WTC11 (cell line): ENCODE results near the gene GSTO1. TPM values are rescaled to one million over a fixed set of nuclear protein-coding genes. Genes with fewer than 3 reads are reported as not detected.

ENCODE experiments used
- ATAC-seq: fragments of 200-7000 bp; cut with Tn5 transposase; 2 replicates; pipeline ENCODE4 v1.10.0; 2021; ENCODE audit warnings: mild to moderate bottlenecking, moderate library complexity
- CTCF ChIA-PET: fragments of 300-600 bp; sonication (Branson Sonifier 250); formaldehyde crosslinking; loops from one replicate; lab custom pipeline; 2021; ENCODE audit warnings: antibody characterized with exemption; lab: Charles Lee
- POLR2A ChIA-PET: fragments of 350-600 bp; sonication (Branson Sonifier 250); formaldehyde crosslinking; loops from one replicate; lab custom pipeline; 2021; ENCODE audit warnings: antibody characterized with exemption; lab: Charles Lee
- DNase-seq: peaks from one replicate; pipeline ENCODE4 v3.0.0; 2021; ENCODE audit warnings: low spot score
- H3K27ac Mint-ChIP-seq: 2 replicates; pipeline ENCODE4 v1.8.0; 2021; ENCODE audit warnings: mixed read lengths
- H3K27me3 Mint-ChIP-seq: 2 replicates; pipeline ENCODE4 v1.8.0; 2021; ENCODE audit warnings: low read depth, mild to moderate bottlenecking, moderate library complexity, mixed read lengths
- H3K36me3 Mint-ChIP-seq: 2 replicates; pipeline ENCODE4 v1.8.0; 2021; ENCODE audit warnings: mixed read lengths
- H3K4me1 Mint-ChIP-seq: 2 replicates; pipeline ENCODE4 v1.8.0; 2022; ENCODE audit warnings: mixed read lengths
- H3K4me3 Mint-ChIP-seq: 2 replicates; pipeline ENCODE4 v1.8.0; 2021; ENCODE audit warnings: mild to moderate bottlenecking, moderate library complexity, mixed read lengths
- H3K9me3 Mint-ChIP-seq: 2 replicates; pipeline ENCODE4 v1.8.0; 2021; ENCODE audit warnings: mixed read lengths
- CBFB ChIP-seq: sonication (generic); formaldehyde crosslinking; IDR thresholded peaks from 2 replicates; pipeline ENCODE4 v1.8.1; 2022; ENCODE audit warnings: mild to moderate bottlenecking, low read depth, missing genetic modification reagents
- EMX1 ChIP-seq: fragments of 250-450 bp; sonication (Bioruptor Pico); IDR thresholded peaks from 2 replicates; pipeline ENCODE4 v1.8.0; 2021; ENCODE audit warnings: mild to moderate bottlenecking
- ERG ChIP-seq: fragments of 250-450 bp; sonication (Bioruptor Pico); IDR thresholded peaks from 2 replicates; pipeline ENCODE4 v1.8.0; 2021; ENCODE audit warnings: mild to moderate bottlenecking
- FOXP1 ChIP-seq: sonication (generic); formaldehyde crosslinking; IDR thresholded peaks from 2 replicates; pipeline ENCODE4 v1.8.0; 2022; ENCODE audit warnings: missing genetic modification reagents, mild to moderate bottlenecking, moderate library complexity, borderline replicate concordance
- JUN ChIP-seq: sonication (generic); formaldehyde crosslinking; IDR thresholded peaks from 2 replicates; pipeline ENCODE4 v1.8.0; 2023; ENCODE audit warnings: mild to moderate bottlenecking, missing genetic modification reagents
- MXD4 ChIP-seq: fragments of 250-450 bp; sonication (Bioruptor Pico); IDR thresholded peaks from 2 replicates; pipeline ENCODE4 v1.8.0; 2021; ENCODE audit warnings: mild to moderate bottlenecking, moderate library complexity, borderline replicate concordance
- TCF7 ChIP-seq: sonication (generic); formaldehyde crosslinking; IDR thresholded peaks from 2 replicates; pipeline ENCODE4 v1.8.0; 2022; ENCODE audit warnings: mild to moderate bottlenecking, low read depth, missing genetic modification reagents, moderate library complexity
- ZNF138 ChIP-seq: sonication (generic); formaldehyde crosslinking; conservative IDR thresholded peaks from 2 replicates; pipeline ENCODE4 v1.8.1; 2022; ENCODE audit warnings: mild to moderate bottlenecking, moderate library complexity, missing genetic modification reagents
- ZNF423 ChIP-seq: fragments of 250-450 bp; sonication (Bioruptor Pico); IDR thresholded peaks from 2 replicates; pipeline ENCODE4 v2.1.2; 2022; ENCODE audit warnings: mild to moderate bottlenecking, moderate library complexity
- total RNA-seq: library from RNA; stranded (reverse); gene quantifications from 3 replicates; pipeline ENCODE4 v1.2.3, GENCODE V29; 2021
- TF ChIP-seq, protein P1 (sequence below): sonication (generic); formaldehyde crosslinking; IDR thresholded peaks from 2 replicates; pipeline ENCODE4 v1.8.1; 2023; ENCODE audit warnings: mild to moderate bottlenecking, missing genetic modification reagents
- TF ChIP-seq, protein P2 (sequence below): sonication (generic); formaldehyde crosslinking; IDR thresholded peaks from 2 replicates; pipeline ENCODE4 v1.8.1; 2022; ENCODE audit warnings: missing genetic modification reagents, borderline replicate concordance
- TF ChIP-seq, protein P3 (sequence below): fragments of 250-450 bp; sonication (Bioruptor Pico); IDR thresholded peaks from 2 replicates; pipeline ENCODE4 v1.9.0; 2021; ENCODE audit warnings: mild to moderate bottlenecking
- TF ChIP-seq, protein P4 (sequence below): fragments of 200-600 bp; IDR thresholded peaks from 2 replicates; pipeline ENCODE4 v1.8.0; 2022; ENCODE audit warnings: antibody characterized with exemption
- TF ChIP-seq, protein P5 (sequence below): sonication (generic); formaldehyde crosslinking; IDR thresholded peaks from 2 replicates; pipeline ENCODE4 v1.8.1; 2022; ENCODE audit warnings: low read depth, mild to moderate bottlenecking, moderate library complexity, missing genetic modification reagents, borderline replicate concordance

The GSTO1 gene
- total RNA-seq, 1 experiment from 2014 or later: 87.9 TPM

- ChIA-PET POLR2A (interaction anchor here (0.6 kb wide), 1 partner anchor 441 kb away, joined by 3 read pairs; no protein-coding TSS in a partner anchor), CTCF (interaction anchor here (0.8 to 2.9 kb wide), 6 partner anchors 9 to 308 kb away, joined by 3 to 11 read pairs (median 5); partner anchors contain the start of genes CFAP58 and ITPRIP)
- Mint-ChIP-seq H3K4me1 (peaks cover 36% of the 10 kb centered on the region), H3K36me3 (peaks cover 20% of the 10 kb centered on the region), H3K4me3 (no peak overlapping the region), H3K27me3 (no peaks in the 10 kb centered on the region), H3K27ac (no peak overlapping the region), H3K9me3 (no peaks in the 10 kb centered on the region)
- DNase-seq (no peak), ATAC-seq (no peak)
- no peak for TF ChIP-seq CBFB (CRISPR knock-in tag)
- TF ChIP-seq ERG (CRISPR knock-in tag): no peak
- TF ChIP-seq, protein P1, sequence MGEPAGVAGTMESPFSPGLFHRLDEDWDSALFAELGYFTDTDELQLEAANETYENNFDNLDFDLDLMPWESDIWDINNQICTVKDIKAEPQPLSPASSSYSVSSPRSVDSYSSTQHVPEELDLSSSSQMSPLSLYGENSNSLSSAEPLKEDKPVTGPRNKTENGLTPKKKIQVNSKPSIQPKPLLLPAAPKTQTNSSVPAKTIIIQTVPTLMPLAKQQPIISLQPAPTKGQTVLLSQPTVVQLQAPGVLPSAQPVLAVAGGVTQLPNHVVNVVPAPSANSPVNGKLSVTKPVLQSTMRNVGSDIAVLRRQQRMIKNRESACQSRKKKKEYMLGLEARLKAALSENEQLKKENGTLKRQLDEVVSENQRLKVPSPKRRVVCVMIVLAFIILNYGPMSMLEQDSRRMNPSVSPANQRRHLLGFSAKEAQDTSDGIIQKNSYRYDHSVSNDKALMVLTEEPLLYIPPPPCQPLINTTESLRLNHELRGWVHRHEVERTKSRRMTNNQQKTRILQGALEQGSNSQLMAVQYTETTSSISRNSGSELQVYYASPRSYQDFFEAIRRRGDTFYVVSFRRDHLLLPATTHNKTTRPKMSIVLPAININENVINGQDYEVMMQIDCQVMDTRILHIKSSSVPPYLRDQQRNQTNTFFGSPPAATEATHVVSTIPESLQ (CRISPR knock-in tag): no peak
- no peak for TF ChIP-seq TCF7 (CRISPR knock-in tag)
- TF ChIP-seq FOXP1: no peak
- no peak for TF ChIP-seq ZNF423
- no peak for TF ChIP-seq JUN (CRISPR knock-in tag)
- TF ChIP-seq MXD4 (CRISPR knock-in tag): no peak
- TF ChIP-seq, protein P2, sequence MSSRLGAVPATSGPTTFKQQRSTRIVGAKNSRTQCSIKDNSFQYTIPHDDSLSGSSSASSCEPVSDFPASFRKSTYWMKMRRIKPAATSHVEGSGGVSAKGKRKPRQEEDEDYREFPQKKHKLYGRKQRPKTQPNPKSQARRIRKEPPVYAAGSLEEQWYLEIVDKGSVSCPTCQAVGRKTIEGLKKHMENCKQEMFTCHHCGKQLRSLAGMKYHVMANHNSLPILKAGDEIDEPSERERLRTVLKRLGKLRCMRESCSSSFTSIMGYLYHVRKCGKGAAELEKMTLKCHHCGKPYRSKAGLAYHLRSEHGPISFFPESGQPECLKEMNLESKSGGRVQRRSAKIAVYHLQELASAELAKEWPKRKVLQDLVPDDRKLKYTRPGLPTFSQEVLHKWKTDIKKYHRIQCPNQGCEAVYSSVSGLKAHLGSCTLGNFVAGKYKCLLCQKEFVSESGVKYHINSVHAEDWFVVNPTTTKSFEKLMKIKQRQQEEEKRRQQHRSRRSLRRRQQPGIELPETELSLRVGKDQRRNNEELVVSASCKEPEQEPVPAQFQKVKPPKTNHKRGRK (CRISPR knock-in tag): no peak
- TF ChIP-seq ZNF138: no peak
- TF ChIP-seq, protein P3, sequence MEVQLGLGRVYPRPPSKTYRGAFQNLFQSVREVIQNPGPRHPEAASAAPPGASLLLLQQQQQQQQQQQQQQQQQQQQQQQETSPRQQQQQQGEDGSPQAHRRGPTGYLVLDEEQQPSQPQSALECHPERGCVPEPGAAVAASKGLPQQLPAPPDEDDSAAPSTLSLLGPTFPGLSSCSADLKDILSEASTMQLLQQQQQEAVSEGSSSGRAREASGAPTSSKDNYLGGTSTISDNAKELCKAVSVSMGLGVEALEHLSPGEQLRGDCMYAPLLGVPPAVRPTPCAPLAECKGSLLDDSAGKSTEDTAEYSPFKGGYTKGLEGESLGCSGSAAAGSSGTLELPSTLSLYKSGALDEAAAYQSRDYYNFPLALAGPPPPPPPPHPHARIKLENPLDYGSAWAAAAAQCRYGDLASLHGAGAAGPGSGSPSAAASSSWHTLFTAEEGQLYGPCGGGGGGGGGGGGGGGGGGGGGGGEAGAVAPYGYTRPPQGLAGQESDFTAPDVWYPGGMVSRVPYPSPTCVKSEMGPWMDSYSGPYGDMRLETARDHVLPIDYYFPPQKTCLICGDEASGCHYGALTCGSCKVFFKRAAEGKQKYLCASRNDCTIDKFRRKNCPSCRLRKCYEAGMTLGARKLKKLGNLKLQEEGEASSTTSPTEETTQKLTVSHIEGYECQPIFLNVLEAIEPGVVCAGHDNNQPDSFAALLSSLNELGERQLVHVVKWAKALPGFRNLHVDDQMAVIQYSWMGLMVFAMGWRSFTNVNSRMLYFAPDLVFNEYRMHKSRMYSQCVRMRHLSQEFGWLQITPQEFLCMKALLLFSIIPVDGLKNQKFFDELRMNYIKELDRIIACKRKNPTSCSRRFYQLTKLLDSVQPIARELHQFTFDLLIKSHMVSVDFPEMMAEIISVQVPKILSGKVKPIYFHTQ (CRISPR knock-in tag): no peak
- TF ChIP-seq EMX1: no peak
- TF ChIP-seq, protein P4, sequence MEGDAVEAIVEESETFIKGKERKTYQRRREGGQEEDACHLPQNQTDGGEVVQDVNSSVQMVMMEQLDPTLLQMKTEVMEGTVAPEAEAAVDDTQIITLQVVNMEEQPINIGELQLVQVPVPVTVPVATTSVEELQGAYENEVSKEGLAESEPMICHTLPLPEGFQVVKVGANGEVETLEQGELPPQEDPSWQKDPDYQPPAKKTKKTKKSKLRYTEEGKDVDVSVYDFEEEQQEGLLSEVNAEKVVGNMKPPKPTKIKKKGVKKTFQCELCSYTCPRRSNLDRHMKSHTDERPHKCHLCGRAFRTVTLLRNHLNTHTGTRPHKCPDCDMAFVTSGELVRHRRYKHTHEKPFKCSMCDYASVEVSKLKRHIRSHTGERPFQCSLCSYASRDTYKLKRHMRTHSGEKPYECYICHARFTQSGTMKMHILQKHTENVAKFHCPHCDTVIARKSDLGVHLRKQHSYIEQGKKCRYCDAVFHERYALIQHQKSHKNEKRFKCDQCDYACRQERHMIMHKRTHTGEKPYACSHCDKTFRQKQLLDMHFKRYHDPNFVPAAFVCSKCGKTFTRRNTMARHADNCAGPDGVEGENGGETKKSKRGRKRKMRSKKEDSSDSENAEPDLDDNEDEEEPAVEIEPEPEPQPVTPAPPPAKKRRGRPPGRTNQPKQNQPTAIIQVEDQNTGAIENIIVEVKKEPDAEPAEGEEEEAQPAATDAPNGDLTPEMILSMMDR: no peak
- TF ChIP-seq, protein P5, sequence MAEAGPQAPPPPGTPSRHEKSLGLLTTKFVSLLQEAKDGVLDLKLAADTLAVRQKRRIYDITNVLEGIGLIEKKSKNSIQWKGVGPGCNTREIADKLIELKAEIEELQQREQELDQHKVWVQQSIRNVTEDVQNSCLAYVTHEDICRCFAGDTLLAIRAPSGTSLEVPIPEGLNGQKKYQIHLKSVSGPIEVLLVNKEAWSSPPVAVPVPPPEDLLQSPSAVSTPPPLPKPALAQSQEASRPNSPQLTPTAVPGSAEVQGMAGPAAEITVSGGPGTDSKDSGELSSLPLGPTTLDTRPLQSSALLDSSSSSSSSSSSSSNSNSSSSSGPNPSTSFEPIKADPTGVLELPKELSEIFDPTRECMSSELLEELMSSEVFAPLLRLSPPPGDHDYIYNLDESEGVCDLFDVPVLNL (CRISPR knock-in tag): no peak
Measured at GRCh38 chr10:104314591-104315485, 60.1 kb downstream of the GSTO1 start.
